Kidney (tissue), 14 donors: ENCODE measurements around the gene CFL2. TPM values are rescaled to one million over a fixed set of nuclear protein-coding genes. Genes with fewer than 3 reads are reported as not detected.
A peak's percentile ranks its signal among the peaks of the same experiment; 100 is the strongest.

Source experiments
- DNase-seq, 5 donors: peaks; one replicate each; pipeline ENCODE4 v3.0.0-alpha.2; 2013 to 2020
- FAIRE-seq: peaks from 2 replicates; lab custom pipeline; 2012; peaks lifted over from hg19 to GRCh38; lab: Jason Lieb, UNC
- H3K27ac ChIP-seq, 2 donors: one replicate each; pipeline ENCODE4 v1.7.0; 2013; ENCODE audit warnings: low read depth in 2 of 2, low read length in 2 of 2, inconsistent platforms in 1 of 2
- H3K27me3 ChIP-seq: one replicate; pipeline ENCODE4 v1.7.1; 2013; ENCODE audit warnings: low read length, inconsistent platforms; ENCODE audit not compliant: control insufficient read depth, insufficient read depth
- H3K36me3 ChIP-seq, 3 donors: one replicate each; pipeline versions ENCODE4 v1.7.0 to v1.7.1; 2013; ENCODE audit warnings: low read length in 3 of 3, control low read depth in 1 of 3, inconsistent platforms in 1 of 3; ENCODE audit not compliant: insufficient read depth in 3 of 3, control insufficient read depth in 2 of 3
- H3K4me1 ChIP-seq, 3 donors: one replicate each; pipeline versions ENCODE4 v1.7.0 to v1.7.1; 2013; ENCODE audit warnings: low read length in 3 of 3, inconsistent platforms in 1 of 3, low read depth in 1 of 3; ENCODE audit not compliant: control insufficient read depth in 2 of 3, insufficient read depth in 2 of 3
- H3K4me3 ChIP-seq, 3 donors: one replicate each; pipeline versions ENCODE4 v1.7.0 to v1.8.1; 2013; ENCODE audit warnings: low read length in 3 of 3, control low read depth in 1 of 3, inconsistent platforms in 1 of 3
- H3K9ac ChIP-seq, 3 donors: one replicate each; pipeline versions ENCODE4 v1.7.0 to v1.7.1; 2013; ENCODE audit warnings: low read length in 3 of 3, control low read depth in 1 of 3, inconsistent platforms in 1 of 3
- H3K9me3 ChIP-seq, 3 donors: one replicate each; pipeline versions ENCODE4 v1.7.0 to v1.7.1; 2013; ENCODE audit warnings: low read length in 3 of 3, control low read depth in 1 of 3, inconsistent platforms in 1 of 3; ENCODE audit not compliant: control insufficient read depth in 2 of 3, insufficient read depth in 1 of 3
- CTCF ChIP-seq: IDR thresholded peaks from 3 replicates; pipeline ENCODE4 v1.5.1; 2012; ENCODE audit warnings: mild to moderate bottlenecking, moderate library complexity, borderline replicate concordance; ENCODE audit not compliant: insufficient read depth; ENCODE audit errors: extremely low read depth
- intact Hi-C: fragments of 100-400 bp; cut with DNase I; formaldehyde crosslinking; loops from one replicate; pipeline ENCODE4 v1.11.1; 2022
- polyA plus RNA-seq: library from polyadenylated mRNA; stranded (reverse); fragments of 350-450 nt; fragmentation: Illumina TruSeq; extraction: RNeasy Lipid Tissue Mini Kit (QIAGEN cat#74804); gene quantifications from one replicate; pipeline ENCODE4 v1.2.3, GENCODE V29; 2014; ENCODE audit warnings: low read depth, low replicate concordance; ENCODE audit not compliant: insufficient read depth
- total RNA-seq: library from RNA; stranded (reverse); fragmentation: NEBNext Ultra II Directional; extraction: Animal tissue kit (Norgen Biotek cat#: 25700); gene quantifications from one replicate; pipeline ENCODE4 v1.2.1, GENCODE V29; 2021
- donor health status: control.
- donor health status: control.
- donor health status: control.
- donor health status: control.
- donor health status: control.
- donor health status: DM: yes; HTN: yes; CAD: no.
- donor health status: Normal renal cell carcinoma (clear cell type).

Gene CFL2
- total and polyA plus RNA-seq, 2 donors from 2014 or later, result 32.5 to 56.3 TPM

GRCh38 chr14:34715127-34715863, 902 bp upstream of the CFL2 start:
- Histone ChIP-seq H3K4me3 (peak overlapping the region; percentile 47 to 80 (median 61)), H3K9ac (peak overlapping the region; percentile 13 to 89 (median 67)), H3K4me1 (peaks cover 4 to 8% (median 4%) of the 10 kb centered on the region in 3 donors), H3K27ac (peak overlapping the region in 1 of 2 donors; percentile 56), H3K36me3 (peaks cover 3 to 8% (median 6%) of the 10 kb centered on the region in 3 donors), H3K9me3 (no peaks in the 10 kb centered on the region), H3K27me3 (no peaks in the 10 kb centered on the region)
- no peak for FAIRE-seq
- DNase-seq, result peak in 1 of 5 donors; percentile 23
- intact Hi-C loops, result no loop called here
- no peak for TF ChIP-seq CTCF

DNA sequence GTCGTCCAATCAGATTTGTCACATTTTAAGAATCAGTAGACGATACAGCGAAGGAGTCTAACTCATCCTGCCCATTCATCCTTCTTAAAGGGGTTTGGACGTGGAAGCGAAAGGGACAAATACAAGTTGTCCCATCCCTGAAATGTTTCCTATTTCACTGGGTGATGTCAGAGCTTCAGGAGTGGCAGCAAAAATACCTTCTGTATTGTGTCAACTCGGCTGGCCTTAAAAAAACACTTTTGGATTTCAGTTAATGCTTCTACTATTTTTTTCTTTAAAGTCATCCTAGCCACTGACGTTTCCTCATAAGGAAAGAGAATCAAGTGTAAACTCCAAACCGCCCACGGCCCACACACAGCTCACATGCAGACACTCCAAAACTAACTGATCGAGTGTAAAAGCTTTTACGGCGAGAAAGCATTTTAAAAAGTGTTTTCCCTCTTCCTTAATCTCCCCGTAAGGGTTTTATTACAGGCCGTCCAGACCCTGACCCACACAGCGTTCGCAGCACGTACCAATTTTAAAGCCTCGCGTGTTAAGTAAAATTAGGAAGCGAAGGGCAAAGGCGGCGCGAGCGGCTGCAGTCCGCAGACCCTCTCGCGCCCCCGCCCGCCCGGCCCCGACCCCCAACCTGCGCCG, 593 bp downstream of the CFL2 start:
- intact Hi-C loops, result no loop called here
- TF ChIP-seq CTCF, result no peak
- peaks cover 3 to 8% (median 6%) of the 10 kb centered on the region in 3 donors for H3K36me3 ChIP-seq
- no peaks in the 10 kb centered on the region for H3K9me3 ChIP-seq
- no peaks in the 10 kb centered on the region for H3K27me3 ChIP-seq
- FAIRE-seq, result no peak
- peak overlapping the region; percentile 80 to 85 (median 84) for H3K4me3 ChIP-seq
- H3K27ac ChIP-seq, result peak overlapping the region; percentile 87 to 94
- H3K4me1 ChIP-seq, result peaks cover 4 to 8% (median 4%) of the 10 kb centered on the region in 3 donors
- DNase-seq, result peak in 3 of 5 donors; percentile 67 to 76 (median 68)
- peak overlapping the region; percentile 65 to 77 (median 76) for H3K9ac ChIP-seq

- peak overlapping the region; percentile 80 to 85 (median 84) for H3K4me3 ChIP-seq
- no peaks in the 10 kb centered on the region for H3K9me3 ChIP-seq
- DNase-seq, result no peak
- intact Hi-C loops, result no loop called here
- H3K36me3 ChIP-seq, result peaks cover 3 to 8% (median 6%) of the 10 kb centered on the region in 3 donors
- H3K27ac ChIP-seq, result peak overlapping the region; percentile 87 to 94
- H3K27me3 ChIP-seq, result no peaks in the 10 kb centered on the region
- H3K9ac ChIP-seq, result peak overlapping the region; percentile 65 to 77 (median 76)
- FAIRE-seq, result no peak
- H3K4me1 ChIP-seq, result peaks cover 4 to 8% (median 4%) of the 10 kb centered on the region in 3 donors
- TF ChIP-seq CTCF, result no peak
Measured at GRCh38 chr14:34713122-34713680, 1.2 kb downstream of the CFL2 start.
